Raji (cell line): Measurements from ENCODE around the gene TARS2.

ENCODE experiments used
- POLR2A ChIP-seq: IDR thresholded peaks from 2 replicates; pipeline ENCODE4 v1.6.1; 2011; ENCODE audit warnings: low read depth, low read length, control low read depth; ENCODE audit not compliant: insufficient read depth

The TARS2 gene

DNA sequence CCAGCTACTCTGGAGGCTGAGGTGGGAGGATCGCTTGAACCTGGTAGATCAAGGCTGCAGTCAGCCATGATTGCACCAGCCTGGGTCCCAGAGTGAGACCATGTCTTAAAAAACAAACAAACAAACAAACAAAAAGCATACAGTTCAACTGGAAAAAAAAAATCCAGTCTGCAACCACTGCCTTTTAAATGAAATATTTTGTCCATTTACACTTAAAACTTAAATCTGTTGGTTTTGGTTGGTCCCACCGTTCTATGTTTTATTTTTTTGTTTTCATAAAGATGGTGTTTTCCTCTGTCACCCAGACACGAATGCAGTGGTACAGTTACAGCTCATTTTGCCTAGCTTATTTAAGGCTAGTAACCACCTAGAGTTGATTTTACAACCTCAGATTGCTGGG, 38.1 kb downstream of the TARS2 start:
- no peak for TF ChIP-seq POLR2A

DNA sequence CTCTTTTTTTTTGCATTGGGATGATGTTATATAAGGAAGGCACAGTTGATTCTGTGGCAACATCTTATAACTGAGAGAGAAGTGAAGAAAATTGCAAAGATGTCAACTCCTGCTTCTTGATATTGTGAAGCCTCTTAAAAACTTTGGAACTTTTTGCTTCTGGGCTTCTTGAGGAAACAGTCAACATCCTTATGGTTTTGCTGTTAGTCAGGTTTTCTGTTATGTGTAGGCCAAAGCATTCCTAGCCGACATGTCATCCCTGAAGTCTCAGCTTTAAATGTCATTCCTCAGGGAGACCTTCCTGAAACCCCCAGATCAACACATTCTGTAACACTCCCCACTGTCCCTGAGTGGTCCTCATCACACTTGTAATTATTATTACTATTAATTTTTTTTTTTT, 41.0 kb downstream of the TARS2 start:
- TF ChIP-seq POLR2A: no peak

DNA sequence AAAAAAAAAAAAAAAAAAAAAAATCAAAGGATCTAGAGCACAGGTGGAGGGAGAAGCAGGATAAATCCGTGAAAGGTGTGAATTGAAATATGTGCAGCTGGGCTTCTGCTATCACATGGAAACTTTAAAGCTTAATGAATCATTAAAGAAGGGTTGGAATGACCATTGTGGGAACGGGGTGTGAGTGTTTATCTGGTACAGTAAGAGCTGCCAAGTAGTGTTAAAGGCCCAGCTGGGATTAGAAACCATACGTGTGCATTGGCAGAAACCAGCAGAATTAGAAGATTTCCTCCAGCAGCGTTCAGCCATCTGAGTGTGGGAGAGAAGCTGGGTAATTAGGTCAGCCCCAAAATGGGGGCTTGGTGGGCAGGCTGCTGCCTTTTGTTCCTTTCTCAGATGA, 41.8 kb downstream of the TARS2 start:
- no peak for TF ChIP-seq POLR2A

DNA sequence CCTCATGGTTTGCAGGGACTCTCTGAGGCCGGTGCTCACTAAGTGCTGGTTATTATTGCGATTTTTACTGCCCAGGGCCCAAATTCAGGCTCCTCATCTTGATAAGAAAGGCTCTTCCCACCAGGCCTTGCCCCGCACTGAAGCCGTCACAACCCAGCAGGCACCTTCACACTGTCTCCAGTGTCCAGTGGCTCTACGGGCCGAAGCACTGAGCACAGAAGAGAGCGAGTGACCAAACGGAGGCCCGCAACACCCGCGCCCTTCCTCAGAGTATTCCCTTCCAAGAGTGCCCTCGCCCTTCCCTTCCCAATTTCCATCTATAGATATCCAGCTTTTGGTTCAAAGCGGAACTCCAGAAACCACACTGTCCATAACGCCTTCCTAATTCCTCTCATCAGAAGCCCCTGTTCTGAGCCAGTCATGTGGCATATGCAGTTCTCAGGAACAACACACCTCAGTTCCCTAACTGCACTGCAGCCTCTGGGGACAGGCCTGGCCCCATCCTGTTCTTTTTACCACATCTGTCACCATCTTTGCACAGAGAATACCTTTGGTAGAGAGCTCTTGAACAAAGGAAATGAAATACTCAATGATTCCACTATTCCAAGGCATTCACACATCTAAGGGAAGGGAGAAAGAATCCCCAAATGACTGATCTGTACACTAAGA, 43.4 kb downstream of the TARS2 start:
- no peak for TF ChIP-seq POLR2A

DNA sequence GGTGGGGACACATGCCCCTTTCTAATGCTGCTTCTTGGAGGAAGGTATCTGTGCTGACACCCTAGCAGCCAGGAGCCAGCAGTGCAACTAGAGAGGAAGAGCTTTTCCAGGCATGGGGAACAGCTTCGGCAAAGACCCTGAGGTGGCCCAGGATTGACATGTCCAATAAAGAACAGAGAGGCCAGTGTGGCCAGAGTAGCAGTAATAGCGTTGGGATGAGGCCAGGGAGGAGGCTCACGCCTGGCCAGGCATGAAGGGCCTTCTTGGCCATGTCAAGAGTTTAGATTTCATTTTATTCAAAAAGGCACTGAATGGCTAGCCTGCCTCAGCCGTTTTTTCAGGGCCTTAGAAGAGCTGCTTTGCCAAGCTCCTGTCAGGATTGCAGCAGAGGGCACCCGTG, 45.6 kb downstream of the TARS2 start:
- TF ChIP-seq POLR2A: no peak

DNA sequence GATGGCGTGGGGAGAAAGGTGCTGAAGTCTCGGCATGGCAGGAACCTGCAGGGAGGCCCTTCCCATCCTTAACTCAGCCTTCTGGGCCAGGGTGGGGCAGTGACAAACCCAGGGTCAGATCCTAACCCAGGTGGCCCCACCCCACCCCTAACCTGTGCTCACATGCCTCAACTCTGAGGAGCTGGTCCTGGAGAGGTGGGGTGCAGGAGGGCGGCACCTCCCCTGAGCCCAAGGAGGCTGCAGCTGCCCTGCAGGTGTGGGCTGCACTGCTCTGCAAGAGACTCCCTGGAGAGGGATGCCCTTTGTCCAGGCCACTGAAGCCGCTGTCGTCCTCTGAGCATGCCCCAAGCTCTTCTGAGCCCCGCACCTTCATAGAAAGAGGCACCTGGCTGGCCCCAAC, 46.8 kb downstream of the TARS2 start:
- TF ChIP-seq POLR2A: no peak

DNA sequence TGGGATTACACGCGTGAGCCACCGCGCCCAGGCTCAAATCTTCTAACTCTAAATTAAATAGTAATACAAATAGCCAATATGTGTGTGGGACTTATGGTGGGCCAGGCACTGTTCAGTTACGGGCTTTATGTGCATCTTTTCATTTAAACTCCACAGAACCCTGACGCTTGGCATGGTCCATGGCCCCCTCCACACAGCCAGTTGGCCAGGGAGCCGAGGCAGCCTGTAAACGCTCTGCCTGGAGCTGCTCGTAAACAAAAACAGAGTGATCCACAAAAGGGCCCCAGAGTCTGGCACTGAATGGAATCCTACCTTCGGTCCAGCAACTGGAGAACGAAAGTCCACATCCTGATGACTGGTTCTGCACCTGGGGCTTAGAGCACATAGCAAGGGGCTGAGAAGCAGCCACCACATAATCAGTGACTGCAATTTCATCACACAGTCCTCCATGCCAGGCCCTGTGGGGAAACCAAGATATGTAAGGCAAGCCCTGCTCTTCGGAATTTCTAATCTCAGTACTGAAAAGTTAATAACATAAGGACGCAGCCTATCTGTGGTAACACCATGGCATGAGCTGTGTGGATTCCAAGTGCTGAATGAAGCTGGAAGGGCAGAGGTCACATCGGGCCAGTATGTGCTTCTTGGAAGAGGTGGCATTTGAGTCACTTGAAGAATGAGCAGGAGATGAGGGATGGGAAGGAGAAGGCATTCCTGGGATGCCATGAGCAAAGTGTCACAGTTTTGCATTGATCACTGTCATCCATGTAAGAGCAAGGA, 48.5 kb downstream of the TARS2 start:
- no peak for TF ChIP-seq POLR2A

DNA sequence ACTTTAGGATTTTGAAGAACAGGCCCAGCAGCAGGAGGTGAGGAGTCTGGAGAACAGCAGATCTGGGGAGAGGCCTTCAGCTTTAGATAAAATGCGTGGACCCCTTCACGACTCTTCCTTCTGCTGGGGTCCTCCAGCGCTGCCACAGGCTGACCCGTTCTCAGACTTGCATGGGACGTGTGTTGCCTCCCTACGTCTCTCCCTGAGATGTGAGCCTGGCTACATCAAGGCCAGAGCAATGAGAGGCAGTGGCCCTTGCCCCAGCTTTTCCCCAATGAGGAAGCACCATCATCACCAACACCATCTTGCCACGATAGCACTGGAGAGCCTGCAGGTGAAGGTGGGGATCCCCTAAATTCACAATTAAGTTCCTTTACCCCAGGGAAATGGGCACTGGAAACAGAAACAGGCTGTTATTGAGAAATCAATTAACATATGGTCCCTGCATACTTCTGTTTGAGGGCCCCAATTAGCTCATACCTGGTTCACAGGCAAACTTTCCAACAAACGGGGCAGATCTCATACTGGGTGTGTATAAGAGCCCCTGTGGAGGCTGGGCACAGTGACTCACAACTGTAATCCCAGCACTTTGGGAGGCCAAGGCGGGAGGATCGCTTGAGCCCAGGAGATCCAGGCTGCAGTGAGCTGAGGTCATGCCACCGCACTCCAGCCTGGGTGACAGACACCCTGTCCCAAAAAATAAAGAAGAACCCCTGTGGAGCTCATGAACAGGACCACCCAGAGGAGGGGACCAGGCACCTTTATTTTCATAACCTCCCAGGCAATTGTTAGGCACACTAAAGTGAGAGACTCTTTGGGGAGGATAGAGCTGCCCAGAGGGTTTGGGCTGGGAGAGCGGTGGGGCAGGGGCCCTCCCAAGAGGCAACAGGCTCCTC, 49.9 kb downstream of the TARS2 start:
- no peak for TF ChIP-seq POLR2A

DNA sequence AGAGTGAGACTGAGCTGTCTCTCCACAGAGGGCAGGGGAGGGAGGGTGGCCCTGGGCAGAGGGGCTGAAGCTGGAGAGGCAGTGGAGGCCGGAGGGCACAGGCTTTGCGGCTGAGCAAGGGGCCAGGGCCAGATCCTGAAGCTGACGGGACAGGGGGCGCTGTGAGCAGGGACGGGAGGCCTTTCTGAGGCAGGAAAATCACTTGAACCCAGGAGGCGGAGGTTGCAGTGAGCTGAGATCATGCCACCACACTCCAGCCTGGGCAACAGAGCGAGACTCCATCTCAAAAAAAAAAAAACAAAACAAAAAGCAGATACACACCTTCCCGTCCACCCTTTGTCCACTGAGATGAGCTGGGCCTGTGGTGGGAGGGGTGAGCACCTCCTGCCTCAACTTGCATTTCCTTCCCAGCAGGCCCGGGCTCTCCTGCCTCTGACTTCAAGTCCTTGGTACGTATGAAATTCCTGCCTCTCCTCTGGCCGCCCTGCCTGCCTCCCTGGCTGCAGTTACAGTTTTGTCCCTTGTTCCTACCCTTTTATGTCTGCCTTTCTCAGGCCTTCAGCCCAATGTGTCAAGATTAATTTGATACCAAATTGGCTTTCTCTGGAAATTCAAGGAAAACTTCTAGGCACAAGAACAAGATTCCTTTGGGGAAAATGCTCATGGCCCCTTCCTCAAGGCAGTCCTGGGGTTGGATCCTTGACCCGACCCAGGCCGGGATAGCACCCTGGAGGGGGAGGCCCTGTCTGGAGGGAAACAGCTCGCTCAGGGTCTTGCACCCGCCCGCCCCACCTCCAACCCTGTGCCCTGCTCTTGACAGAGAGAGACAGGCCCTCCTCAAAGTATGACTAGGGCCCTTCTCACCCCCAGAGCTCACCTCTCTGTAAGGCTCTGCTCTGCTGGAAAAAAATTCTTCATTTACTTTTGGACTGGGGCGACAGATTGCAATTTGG, 50.8 kb downstream of the TARS2 start:
- TF ChIP-seq POLR2A: no peak

DNA sequence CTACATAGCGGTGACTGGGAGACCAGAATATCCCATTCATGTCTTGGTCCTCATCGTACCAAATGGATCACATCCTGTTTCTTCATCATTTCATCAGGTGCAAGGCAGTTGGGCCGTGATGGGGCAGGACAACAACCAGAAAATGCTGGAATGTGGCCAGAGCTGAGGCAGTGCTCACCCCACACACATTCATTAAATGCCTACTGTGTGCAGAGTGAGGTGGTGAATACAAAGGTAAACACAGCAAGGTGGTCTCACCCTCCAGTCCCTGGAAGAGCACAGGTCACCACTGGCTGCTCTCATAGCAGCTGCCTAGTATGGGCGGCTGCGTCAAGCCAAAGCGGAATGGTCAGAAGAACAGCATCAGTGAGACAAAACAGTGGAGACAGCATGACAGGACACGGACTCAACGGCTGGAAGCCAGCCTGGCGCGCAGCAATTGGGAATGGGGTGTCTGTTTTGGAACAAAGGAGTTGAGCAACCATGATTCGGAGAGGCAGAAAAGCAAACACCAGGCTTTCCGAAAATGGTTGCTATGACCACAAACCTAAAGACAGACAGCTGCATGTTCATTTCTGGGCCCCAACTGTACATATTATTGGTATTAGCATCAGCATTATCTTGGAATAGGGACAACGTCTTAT, 56.4 kb downstream of the TARS2 start:
- no peak for TF ChIP-seq POLR2A

DNA sequence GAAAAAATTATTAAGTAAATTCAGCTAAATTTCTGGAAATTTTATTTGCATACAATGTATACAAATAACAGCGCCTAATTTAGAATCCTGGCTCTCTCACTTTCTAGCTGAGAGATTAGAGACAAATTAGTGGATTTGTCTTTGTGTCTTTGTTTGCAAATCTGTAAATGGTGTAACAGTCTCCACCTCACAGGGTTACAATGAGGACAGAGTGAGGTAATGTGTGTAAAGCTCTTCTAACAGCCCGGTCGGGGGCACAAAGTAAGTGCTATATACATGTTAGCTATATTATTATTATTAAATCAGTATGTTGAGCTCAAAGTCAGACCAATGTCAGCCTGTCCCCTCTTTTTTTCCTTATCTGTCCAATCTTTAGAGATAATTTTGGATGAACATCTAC, 57.0 kb downstream of the TARS2 start:
- no peak for TF ChIP-seq POLR2A

DNA sequence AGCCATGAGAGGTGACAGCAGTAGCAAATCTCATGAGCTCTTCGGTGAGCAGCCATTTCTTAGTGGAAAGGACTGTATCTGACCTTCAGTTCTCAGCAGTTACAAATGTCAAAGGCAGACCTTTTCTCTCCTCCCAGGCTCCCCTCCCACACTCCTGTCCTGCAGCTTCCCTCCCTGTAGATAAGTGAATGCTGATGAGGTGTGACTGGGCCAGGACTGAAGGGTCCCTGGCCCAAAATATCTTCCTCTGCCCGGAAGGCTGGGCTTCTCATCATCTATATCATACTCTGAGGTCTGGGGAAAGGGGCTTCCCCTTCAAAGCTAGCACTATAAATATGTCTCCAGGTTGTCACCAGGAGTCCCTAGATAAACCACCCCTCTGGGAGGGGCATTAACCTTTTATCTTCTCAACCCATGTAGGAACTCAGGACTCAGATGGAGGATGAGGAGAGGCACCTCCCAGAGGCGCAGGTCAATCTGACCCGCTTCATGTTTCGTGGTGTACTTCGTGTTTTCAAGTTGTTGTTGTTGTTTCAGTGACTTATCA, 58.3 kb downstream of the TARS2 start:
- TF ChIP-seq POLR2A: no peak

DNA sequence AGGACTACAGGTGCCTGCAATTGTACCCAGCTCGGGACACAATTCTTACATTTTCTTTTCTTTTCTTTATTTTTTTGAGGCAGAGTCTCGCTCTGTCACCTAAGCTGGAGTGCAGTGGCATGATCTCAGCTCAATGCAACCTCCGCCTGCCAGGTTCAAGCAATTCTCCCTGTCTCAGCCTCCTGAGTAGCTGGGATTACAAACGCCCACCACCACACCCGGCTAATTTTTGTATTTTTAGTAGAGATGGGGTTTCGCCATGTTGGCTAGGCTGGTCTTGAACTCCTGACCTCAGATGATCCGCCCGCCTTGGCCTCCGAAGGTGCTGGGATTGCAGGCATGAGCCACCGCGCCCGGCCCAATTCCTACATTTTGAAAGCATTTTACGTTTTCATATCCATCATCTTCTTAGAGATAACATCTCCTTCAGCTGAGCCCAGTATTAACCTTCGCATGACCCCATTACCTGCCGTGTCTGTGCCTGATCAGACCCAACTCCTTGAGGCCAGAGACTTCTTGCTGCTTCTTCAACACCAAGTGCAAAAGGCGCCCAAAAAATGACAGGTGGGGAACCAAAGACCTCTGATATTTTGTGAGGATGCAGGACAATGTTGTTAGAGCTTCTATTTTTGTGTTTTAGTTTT, 59.2 kb downstream of the TARS2 start:
- no peak for TF ChIP-seq POLR2A

DNA sequence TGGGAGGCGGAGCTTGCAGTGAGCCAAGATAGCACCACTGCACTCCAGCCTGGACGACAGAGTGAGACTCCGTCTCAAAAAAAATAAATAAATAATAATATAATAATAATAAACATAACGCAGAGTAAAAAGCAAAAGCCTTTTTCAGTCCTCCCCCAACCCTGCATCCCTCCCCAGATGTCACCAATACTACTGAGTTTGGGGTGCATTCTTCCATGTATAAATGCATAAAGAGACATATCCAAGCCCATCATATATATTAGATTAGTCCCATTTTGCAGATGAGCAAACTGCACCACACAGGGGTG, 61.1 kb downstream of the TARS2 start:
- no peak for TF ChIP-seq POLR2A
